Breast epithelium (tissue), 3 donors: ENCODE data around the gene HSDL2.

Experiments used
- CTCF ChIP-seq, 3 donors: fragments of 450-650 bp; IDR thresholded peaks; one replicate each; pipeline ENCODE4 v1.5.1; 2016 to 2017; ENCODE audit warnings: antibody characterized with exemption in 3 of 3, mild to moderate bottlenecking in 3 of 3, moderate library complexity in 3 of 3
- POLR2A ChIP-seq: fragments of 450-650 bp; IDR thresholded peaks from one replicate; pipeline ENCODE4 v1.6.1; 2016; ENCODE audit warnings: antibody characterized with exemption, mild to moderate bottlenecking, moderate library complexity
- POLR2AphosphoS5 ChIP-seq, 3 donors: sonication (generic); formaldehyde crosslinking; IDR thresholded peaks; one replicate each; pipeline ENCODE4 v1.6.1; 2017; ENCODE audit warnings: antibody characterized with exemption in 3 of 3

- no peak for TF ChIP-seq POLR2A
- no peak for TF ChIP-seq CTCF (IDR thresholded peaks at IDR 0.05)
- TF ChIP-seq POLR2AphosphoS5 (IDR thresholded peaks at IDR 0.05), result no peak
Observed at GRCh38 chr9:112341730-112342129, 38.2 kb upstream of the HSDL2 start.
